HG02759 (cell line): ENCODE measurements around the gene CMSS1.

Experiments
- ATAC-seq: cut with Tn5 transposase; IDR thresholded peaks from one replicate; pipeline ENCODE4 v1.9.1; 2021; ENCODE audit warnings: mild to moderate bottlenecking, moderate library complexity; ENCODE audit not compliant: unreplicated experiment

Gene CMSS1

GRCh38 chr3:99954914-99955644 is 137.4 kb downstream of the CMSS1 start:
- ATAC-seq = no peak

GRCh38 chr3:99955773-99956562 is 138.3 kb downstream of the CMSS1 start:
- no peak for ATAC-seq

- ATAC-seq = no peak
These were observed 139.6 kb downstream of the CMSS1 start for GRCh38 chr3:99957151-99957796.

DNA sequence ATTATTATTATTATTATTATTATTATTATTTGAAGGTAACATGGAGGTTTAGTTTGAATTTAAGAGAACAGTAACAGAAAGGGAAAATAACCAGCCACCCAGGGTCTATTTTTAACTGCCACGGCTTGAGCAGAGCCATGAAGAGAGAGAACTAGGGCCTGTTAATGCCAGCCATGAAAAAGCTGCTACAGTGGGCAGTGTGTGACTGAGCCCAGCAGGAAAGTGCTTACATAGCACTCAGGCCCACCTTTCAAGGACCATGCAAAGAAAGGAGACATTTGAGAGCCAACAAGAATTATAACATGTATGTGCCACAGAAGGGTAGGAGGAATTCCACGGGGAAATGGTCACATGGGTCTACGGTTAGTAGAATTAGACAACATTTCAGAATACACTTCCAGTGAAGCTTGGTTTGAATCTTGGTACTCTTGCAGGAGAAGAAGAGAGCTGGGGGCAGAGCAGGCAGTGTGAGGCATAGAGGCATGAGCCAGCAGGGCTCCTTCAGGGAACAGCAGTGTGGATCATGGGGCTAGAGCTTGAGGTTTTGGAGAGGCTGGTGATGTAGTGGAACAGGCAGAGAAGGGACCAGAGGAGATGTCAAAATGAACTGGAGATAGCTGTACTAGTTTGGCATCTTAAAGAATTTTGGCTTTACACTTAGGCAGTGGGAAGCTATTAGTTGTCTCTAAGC is 140.7 kb downstream of the CMSS1 start:
- no peak for ATAC-seq

- ATAC-seq = no peak
These were observed 142.6 kb downstream of the CMSS1 start for GRCh38 chr3:99960123-99960878.

DNA sequence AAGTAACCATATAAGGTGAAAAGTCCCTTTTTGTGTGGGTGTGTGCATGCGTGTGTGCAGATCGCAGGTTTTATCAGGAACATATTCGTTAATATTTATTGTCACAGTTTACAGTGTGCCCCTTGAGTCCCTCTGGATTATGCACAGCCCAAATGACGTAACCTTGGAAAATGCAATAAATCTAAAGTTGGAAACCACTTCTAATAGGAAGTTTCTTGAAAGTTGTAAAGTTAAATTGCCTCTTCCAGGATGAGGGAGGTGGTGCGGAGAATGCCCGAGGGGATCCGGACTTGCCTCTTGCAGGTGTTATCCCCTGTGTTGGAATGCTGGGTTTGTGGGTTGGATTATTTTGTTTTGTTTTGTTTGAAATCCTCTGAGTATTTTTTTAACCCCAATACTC is 143.3 kb downstream of the CMSS1 start:
- ATAC-seq = no peak

DNA sequence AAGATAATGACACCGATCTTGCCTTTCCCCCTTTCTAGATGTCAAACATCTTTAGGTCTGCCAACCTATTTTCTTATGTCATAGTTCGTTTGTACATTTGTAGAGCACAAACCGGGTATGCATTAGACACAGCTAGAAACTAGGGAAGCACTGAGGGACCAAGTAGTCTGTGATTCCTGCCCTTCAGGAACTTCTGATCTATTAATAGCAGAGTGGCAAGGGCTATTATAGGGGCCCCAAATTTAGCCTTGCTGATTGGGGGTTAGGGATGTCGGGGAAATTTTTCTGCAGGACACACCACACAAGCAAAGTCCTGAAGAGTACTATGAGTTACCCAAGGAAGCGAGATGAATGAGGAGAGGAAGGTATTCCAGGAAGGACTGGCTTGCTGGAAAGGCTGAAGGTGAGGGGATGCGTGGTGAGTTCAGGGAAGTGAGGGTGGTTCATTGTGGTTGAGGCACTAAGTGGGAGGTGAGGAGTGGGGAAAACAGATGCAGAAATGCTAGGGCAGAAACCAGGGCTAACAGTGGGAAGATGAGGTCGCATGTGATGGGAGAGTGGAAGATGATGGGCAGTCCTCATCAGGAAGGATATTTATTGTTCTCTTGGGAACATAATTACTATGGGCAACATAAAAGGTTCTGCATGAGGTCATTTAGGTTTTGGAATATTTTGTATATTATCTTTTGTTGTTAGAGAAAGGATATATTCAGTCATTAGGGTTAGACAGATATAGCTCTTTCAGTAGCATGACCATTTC is 144.3 kb downstream of the CMSS1 start:
- no peak for ATAC-seq

DNA sequence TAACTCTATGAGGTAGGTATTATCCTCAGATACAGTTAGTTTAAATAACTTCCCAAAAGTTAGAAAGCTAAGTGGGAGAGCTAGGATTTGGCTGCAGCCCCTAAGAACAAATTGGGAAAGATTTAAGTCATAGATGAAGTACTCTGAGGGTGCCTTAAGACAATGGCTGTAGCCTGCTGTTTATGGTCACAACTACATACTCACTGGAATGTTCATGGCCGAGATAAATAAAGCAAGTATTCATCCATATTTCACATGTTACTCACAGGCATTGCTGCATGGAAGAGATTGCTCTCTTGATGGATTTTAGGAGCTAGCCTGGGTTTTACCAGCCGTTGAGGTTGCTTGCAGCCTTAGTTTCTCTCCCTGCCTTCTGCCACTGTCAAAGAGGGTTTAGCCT is 145.0 kb downstream of the CMSS1 start:
- no peak for ATAC-seq

GRCh38 chr3:99965077-99965476 is 147.4 kb downstream of the CMSS1 start:
- ATAC-seq = no peak

DNA sequence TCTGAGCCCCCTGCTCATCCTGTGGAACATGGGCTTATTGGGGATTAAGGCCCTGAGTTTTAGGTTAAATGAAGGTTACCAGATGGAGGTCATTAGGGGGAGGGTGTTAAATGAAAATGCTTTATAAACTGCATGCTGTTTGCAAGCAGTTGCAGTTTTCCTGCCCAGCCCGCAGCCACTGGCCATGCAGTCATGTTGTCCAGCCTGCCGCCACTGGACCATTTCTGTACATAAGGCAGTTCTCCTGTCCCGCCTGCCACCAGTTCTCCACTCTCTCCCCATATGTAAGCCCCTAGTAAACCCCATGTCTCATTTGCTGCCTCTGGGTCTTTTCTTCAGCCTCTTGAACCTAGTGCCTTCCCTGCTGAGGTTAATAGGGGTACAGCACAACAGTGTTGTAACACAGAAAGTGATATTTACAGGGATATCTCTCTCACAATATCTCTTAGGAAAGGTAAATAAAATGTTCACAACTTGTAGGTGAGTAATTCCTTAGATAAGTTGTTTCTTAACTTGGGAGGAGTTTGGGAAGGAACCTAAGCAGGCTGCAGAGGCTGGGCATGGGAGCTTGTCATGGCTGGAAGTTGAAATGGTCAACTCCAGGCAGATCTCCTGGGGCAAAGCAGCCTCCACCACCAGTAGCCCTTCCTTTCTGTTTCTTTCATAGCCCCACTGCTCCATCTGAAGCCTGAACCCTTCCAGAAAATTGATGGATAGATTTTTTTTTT is 148.2 kb downstream of the CMSS1 start:
- no peak for ATAC-seq

DNA sequence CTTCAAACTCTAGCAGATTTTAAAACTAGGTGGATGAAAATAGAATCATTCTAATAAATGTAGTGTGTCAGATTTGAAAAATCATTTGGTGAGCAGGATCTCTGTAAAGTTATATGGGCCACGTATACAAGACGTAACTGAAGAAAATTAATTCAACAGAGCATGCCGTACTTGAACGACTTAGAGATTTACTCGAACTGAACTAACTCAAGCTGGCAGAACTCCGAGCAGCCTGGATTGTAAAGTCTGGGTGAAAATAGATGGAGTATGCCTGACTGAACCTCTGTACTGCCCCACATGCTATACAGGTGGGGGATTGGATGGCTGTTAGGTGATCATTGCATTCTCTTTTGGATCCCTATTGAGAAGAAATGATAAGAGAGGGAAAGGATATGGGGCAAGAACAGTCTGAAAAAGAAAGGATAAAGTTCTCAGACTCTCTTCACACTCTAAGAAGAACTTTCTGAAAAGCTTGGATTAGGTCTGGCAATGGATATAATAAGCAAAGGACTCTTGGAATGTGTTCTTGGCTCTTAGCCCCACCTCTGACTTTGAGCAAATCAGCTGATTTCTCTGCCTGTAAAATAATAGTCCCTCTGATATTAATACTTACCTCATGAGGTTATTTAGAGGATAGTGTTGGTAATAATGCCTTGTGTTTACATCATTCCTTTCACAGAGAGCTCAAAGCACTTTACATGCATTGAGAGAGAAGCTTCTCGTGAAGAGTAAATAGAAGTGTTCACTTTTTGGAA is 149.2 kb downstream of the CMSS1 start:
- ATAC-seq = no peak

DNA sequence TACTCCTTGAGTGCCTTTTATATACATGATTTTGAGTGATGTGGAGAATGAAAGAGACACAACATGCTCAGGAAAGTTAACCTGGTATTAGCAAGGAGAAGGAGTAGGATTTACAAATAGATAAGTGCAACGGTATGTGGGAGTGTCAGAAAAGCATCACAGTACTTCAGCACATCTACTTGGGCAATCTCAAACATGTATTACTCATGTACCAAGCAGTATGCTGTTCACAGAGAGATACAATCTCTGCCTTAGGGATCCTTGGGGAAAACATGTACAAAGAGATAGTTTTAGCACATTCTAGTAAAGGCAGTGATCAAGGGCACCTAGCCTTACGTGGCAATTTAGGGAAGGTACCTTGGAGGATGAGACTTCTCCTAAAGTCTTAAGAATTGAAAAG is 150.1 kb downstream of the CMSS1 start:
- ATAC-seq = no peak

DNA sequence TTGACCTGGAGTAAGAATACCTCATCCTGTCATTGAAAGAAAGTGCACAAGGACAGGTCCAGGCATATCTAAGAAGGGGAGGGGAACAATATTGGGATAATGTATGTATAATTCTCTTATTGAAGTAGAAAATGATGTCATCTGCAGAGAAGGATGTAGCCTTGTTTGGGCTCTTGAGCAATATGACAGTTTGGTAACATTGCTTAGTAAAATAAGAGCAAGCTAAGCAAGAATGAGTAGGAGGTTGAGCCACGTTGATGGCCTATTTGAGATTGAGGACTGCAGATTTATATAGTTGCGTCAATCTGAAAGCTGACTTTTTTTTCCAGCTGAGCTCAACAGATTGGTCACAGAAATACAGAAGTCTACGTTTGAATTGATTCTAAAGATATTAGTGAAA is 151.5 kb downstream of the CMSS1 start:
- no peak for ATAC-seq

DNA sequence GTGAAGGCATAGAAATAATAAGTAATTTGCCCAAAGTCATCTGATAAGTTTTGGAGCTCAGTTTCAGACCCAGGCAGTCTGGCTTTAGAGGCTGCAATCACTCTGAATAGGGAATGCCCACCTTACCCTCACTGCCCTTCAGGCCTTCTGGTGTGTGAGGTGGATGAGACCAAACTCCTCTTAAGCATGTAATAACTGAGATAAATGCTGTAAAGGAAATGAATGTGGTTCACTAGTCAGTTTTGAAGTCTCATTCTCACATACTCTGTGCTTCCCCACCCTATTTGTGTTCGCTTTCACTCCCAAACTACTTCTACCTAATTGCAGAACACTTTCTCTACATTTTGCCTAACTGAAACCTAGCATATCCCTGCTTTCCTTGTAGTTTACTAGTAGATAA is 152.5 kb downstream of the CMSS1 start:
- ATAC-seq = peak; percentile 97

GRCh38 chr3:99971761-99972160 is 154.1 kb downstream of the CMSS1 start:
- no peak for ATAC-seq

- no peak for ATAC-seq
These were observed 154.9 kb downstream of the CMSS1 start for GRCh38 chr3:99972380-99973104.

DNA sequence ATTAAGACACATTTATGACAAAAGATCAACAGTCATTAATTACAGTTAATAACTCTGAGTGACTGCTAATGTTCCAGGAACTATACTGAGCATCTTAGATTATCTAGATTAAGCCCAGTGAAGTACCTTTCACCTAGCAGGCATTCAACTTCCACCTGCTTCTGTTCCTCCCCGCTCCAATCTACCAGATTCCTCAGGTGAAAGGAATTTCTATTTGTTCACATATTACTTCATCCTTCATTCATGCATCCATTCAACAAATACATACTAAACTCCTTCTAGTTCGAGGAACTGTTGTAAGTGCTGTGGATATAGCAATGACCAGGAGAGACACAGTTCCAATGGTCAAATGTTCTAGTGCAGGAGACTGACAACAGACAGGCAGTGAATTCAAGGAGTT is 157.3 kb downstream of the CMSS1 start:
- no peak for ATAC-seq

DNA sequence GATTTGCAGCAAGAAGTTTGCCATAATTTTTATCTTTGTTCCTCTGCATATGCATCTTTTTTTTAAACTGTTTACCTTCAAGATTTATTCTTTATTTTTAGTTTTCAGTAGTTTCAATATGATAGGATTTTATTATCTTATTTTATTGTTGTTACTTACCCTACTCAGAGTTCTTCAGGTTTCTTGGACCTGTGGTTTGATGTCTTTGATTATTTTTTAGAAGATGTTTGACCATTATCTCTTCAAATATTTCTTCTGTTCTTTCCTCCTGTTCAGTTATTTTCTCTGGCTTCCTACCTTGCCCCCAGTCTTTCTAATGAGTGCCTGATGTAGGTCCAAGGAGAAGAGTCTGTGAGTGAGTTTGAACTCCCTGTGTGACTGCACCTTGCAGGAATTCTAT is 158.9 kb downstream of the CMSS1 start:
- ATAC-seq = no peak
